NCI-H1417 (cell line): Measurements from ENCODE around the gene CMPK2.
A peak's percentile ranks its signal among the peaks of the same experiment; 100 is the strongest.
"Not testable (repeated sequence)": the region's sequence is repeated elsewhere in the genome, so short reads cannot be mapped to it uniquely, and the experiment has no call there.

Experiments used
- DNase-seq, 3 experiments: peaks; one replicate each; lab custom pipeline; 2025; lab: John Stamatoyannopoulos, UW

Gene CMPK2

GRCh38 chr2:6880200-6880733 is 14.6 kb upstream of the CMPK2 start:
- DNase-seq: peak in 1 of 3 experiments; percentile 24

- DNase-seq: no peak
Observed at GRCh38 chr2:6879011-6879410, 13.3 kb upstream of the CMPK2 start.

GRCh38 chr2:6878549-6878948 is 12.8 kb upstream of the CMPK2 start:
- no peak for DNase-seq

GRCh38 chr2:6877402-6878304 is 11.9 kb upstream of the CMPK2 start, which contains the start of gene RSAD2:
TSS of gene RSAD2 (plus strand) at chr2:6877777. CDS start at chr2:6877801, 24 bp downstream.
- peak in 2 of 3 experiments; percentile 57 to 80 for DNase-seq

GRCh38 chr2:6876309-6876708 is 10.6 kb upstream of the CMPK2 start:
- DNase-seq: no peak

GRCh38 chr2:6874032-6874431 is 8.3 kb upstream of the CMPK2 start:
- DNase-seq: no peak

GRCh38 chr2:6872394-6872793 is 6.7 kb upstream of the CMPK2 start:
- no peak for DNase-seq

GRCh38 chr2:6866982-6867381 is 1.3 kb upstream of the CMPK2 start:
- DNase-seq: no peak

GRCh38 chr2:6866275-6866671 is 566 bp upstream of the CMPK2 start:
- peak; percentile 76 to 91 (median 89) for DNase-seq

GRCh38 chr2:6864923-6865345 is 773 bp downstream of the CMPK2 start:
- no peak for DNase-seq

- no peak for DNase-seq
Observed at GRCh38 chr2:6864231-6864754, 1.4 kb downstream of the CMPK2 start.

- peak in 2 of 3 experiments; percentile 17 to 85 for DNase-seq
Observed at GRCh38 chr2:6863792-6864191, 1.9 kb downstream of the CMPK2 start.

GRCh38 chr2:6860296-6860695 is 5.4 kb downstream of the CMPK2 start:
- DNase-seq: no peak

- not testable (repeated sequence) for DNase-seq
Observed at GRCh38 chr2:6858466-6859027, 7.2 kb downstream of the CMPK2 start.

- no peak for DNase-seq
Observed at GRCh38 chr2:6856548-6856920, 9.2 kb downstream of the CMPK2 start.

- no peak for DNase-seq
Observed at GRCh38 chr2:6855860-6856547, 9.7 kb downstream of the CMPK2 start.

- peak in 2 of 3 experiments; percentile 54 to 85 for DNase-seq
Observed at GRCh38 chr2:6854416-6854815, 11.3 kb downstream of the CMPK2 start.

- DNase-seq: no peak
Observed at GRCh38 chr2:6852195-6852594, 13.5 kb downstream of the CMPK2 start.

GRCh38 chr2:6846967-6847681 is 18.6 kb downstream of the CMPK2 start:
- no peak for DNase-seq

GRCh38 chr2:6846540-6846939 is 19.2 kb downstream of the CMPK2 start:
- no peak for DNase-seq

- no peak for DNase-seq
Observed at GRCh38 chr2:6845903-6846302, 19.8 kb downstream of the CMPK2 start.

- DNase-seq: peak; percentile 18 to 56 (median 32)
Observed at GRCh38 chr2:6845312-6845711, 20.4 kb downstream of the CMPK2 start.
